ENCODE data around the gene LDLRAP1.

Gene LDLRAP1

GRCh38 chr1:25548601-25549000, 5.2 kb downstream of the LDLRAP1 start:
- no peaks in the 10 kb centered on the region for H3F3A ChIP-seq (ENCODE audit: control insufficient read depth, insufficient read depth)
- H3K27ac ChIP-seq (ENCODE audit: low read depth, low read length): no peak overlapping the region
- H3K36me3 ChIP-seq (ENCODE audit: control insufficient read depth, low read length): no peaks in the 10 kb centered on the region
- H3K9me3 ChIP-seq (ENCODE audit: control insufficient read depth, insufficient read depth, low read length): no peaks in the 10 kb centered on the region
- no peaks in the 10 kb centered on the region for H4K20me1 ChIP-seq (ENCODE audit: control insufficient read depth, insufficient read depth, low read depth, low read length)
- H3K9me2 ChIP-seq (replicated peaks; ENCODE audit: control insufficient read depth, low read length): no peaks in the 10 kb centered on the region
- peak overlapping the region; percentile 37 for H3K4me2 ChIP-seq (ENCODE audit: low read length)
- H3K79me2 ChIP-seq (ENCODE audit: control insufficient read depth, low read length): no peaks in the 10 kb centered on the region
- TF ChIP-seq EZH2phosphoT487 (IDR thresholded peaks at IDR 0.05; ENCODE audit: borderline replicate concordance, low read length): no peak
- TF ChIP-seq CTCF (IDR thresholded peaks at IDR 0.05; ENCODE audit: low read depth, low read length, poor library complexity, severe bottlenecking): no peak
- H3K4me3 ChIP-seq (ENCODE audit: low read length): no peak overlapping the region
- H3K27me3 ChIP-seq (ENCODE audit: control insufficient read depth, low read length): peaks cover 14% of the 10 kb centered on the region
- peaks cover 28% of the 10 kb centered on the region for H3K4me1 ChIP-seq (ENCODE audit: control insufficient read depth, low read length)

GRCh38 chr1:25549273-25550154, 6.1 kb downstream of the LDLRAP1 start:
- Histone ChIP-seq H3K27me3 (ENCODE audit: control insufficient read depth, low read length) (peaks cover 6% of the 10 kb centered on the region), H3K79me2 (ENCODE audit: control insufficient read depth, low read length) (no peaks in the 10 kb centered on the region), H3K4me1 (ENCODE audit: control insufficient read depth, low read length) (peaks cover 21% of the 10 kb centered on the region), H3K27ac (ENCODE audit: low read depth, low read length) (no peak overlapping the region), H3K4me2 (ENCODE audit: low read length) (peak overlapping the region; percentile 37), H3K9me3 (ENCODE audit: control insufficient read depth, insufficient read depth, low read length) (no peaks in the 10 kb centered on the region), H3F3A (ENCODE audit: control insufficient read depth, insufficient read depth) (no peaks in the 10 kb centered on the region), H3K4me3 (ENCODE audit: low read length) (peak overlapping the region; percentile 5; the same call in 1 of the 2 replicates), H3K9me2 (replicated peaks; ENCODE audit: control insufficient read depth, low read length) (no peaks in the 10 kb centered on the region), H3K36me3 (ENCODE audit: control insufficient read depth, low read length) (no peaks in the 10 kb centered on the region), H4K20me1 (ENCODE audit: control insufficient read depth, insufficient read depth, low read depth, low read length) (no peaks in the 10 kb centered on the region)
- TF ChIP-seq EZH2phosphoT487 (IDR thresholded peaks at IDR 0.05; ENCODE audit: borderline replicate concordance, low read length): no peak
- no peak for TF ChIP-seq CTCF (IDR thresholded peaks at IDR 0.05; ENCODE audit: low read depth, low read length, poor library complexity, severe bottlenecking)

- TF ChIP-seq CTCF (IDR thresholded peaks at IDR 0.05; ENCODE audit: low read depth, low read length, poor library complexity, severe bottlenecking): no peak
- TF ChIP-seq EZH2phosphoT487 (IDR thresholded peaks at IDR 0.05; ENCODE audit: borderline replicate concordance, low read length): no peak
- Histone ChIP-seq H3F3A (ENCODE audit: control insufficient read depth, insufficient read depth) (no peaks in the 10 kb centered on the region), H4K20me1 (ENCODE audit: control insufficient read depth, insufficient read depth, low read depth, low read length) (no peaks in the 10 kb centered on the region), H3K9me3 (ENCODE audit: control insufficient read depth, insufficient read depth, low read length) (no peaks in the 10 kb centered on the region), H3K27me3 (ENCODE audit: control insufficient read depth, low read length) (no peaks in the 10 kb centered on the region), H3K4me1 (ENCODE audit: control insufficient read depth, low read length) (peaks cover 21% of the 10 kb centered on the region), H3K4me2 (ENCODE audit: low read length) (peak overlapping the region; percentile 37), H3K27ac (ENCODE audit: low read depth, low read length) (no peak overlapping the region), H3K79me2 (ENCODE audit: control insufficient read depth, low read length) (no peaks in the 10 kb centered on the region), H3K9me2 (replicated peaks; ENCODE audit: control insufficient read depth, low read length) (no peaks in the 10 kb centered on the region), H3K36me3 (ENCODE audit: control insufficient read depth, low read length) (no peaks in the 10 kb centered on the region), H3K4me3 (ENCODE audit: low read length) (no peak overlapping the region)
These were observed 6.7 kb downstream of the LDLRAP1 start for GRCh38 chr1:25550155-25550506.

Data from DOHH2 (cell line).